ENCODE data around the gene BRINP2. TPM values are rescaled to one million over a fixed set of nuclear protein-coding genes. Genes with fewer than 3 reads are reported as not detected.

Gene BRINP2
- total and polyA plus RNA-seq, 2 of the 8 experiments (the other 6 are each of a cell fraction or from before 2014, with no cell fraction given): 0.39 to 0.42 TPM

DNA sequence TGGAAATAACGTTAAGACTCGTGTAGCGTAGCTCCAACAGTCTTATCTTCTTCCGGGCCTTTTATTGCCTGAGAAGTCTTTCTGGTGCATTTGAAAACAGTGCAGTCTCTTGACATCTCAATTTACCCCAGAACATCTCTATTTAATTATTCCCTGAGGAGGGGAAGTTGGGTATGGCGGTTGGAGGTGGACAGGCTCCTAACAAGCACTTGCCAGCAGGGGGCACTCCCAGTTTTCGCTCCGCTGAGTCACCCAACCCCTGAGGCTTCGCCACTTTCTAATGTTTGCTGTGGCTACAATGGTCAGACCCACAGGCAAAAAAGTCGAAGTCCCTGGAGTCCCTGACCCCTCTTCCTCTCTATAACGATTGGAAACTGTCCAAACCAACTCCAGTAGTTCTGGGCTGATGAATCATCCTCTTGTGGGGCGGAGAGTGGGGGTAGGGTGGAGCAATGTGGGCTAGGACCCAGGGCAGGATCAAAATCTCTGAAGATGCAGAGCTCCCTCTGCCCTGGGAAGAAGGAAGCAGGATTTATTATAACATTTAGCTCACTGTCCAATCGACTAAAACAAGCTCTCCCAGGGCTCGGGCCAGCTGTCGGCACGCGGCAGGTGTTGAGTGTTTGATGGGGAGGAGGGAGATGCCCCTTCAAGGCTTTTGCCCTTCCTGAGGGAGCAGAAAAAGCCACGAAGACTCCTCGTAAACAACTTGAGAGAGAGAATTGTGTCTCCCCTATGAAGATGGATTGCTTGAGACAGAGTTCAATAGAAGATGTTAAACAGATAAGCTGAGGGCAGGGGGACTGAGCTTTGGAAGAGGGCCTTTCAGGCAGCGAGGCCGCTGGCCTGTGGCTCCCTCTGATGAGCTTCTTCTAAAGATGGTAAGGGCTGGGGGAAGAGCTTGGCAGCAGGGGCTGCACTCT is 85.7 kb downstream of the BRINP2 start:
- H2AFZ ChIP-seq (ENCODE audit: low read length): peak overlapping the region; percentile 98
- no peaks in the 10 kb centered on the region for H3K27me3 ChIP-seq (replicated peaks in 1 of 4; ENCODE audit: control insufficient read depth in 3 of 4, extremely low read depth in 1 of 4, insufficient read depth in 3 of 4, low read length in 3 of 4)
- H4K5ac ChIP-seq (ENCODE audit: insufficient read length, low read depth, low read length): no peak overlapping the region
- H3K9me3 ChIP-seq (ENCODE audit: insufficient read depth in 2 of 2, low read depth in 1 of 2, low read length in 1 of 2): no peaks in the 10 kb centered on the region
- no peak overlapping the region for H3K56ac ChIP-seq (replicated peaks; ENCODE audit: insufficient read length, low read depth, low read length)
- no peaks in the 10 kb centered on the region for H3K79me2 ChIP-seq (ENCODE audit: control insufficient read depth in 1 of 2, insufficient read depth in 2 of 2, low read length in 2 of 2)
- H3K18ac ChIP-seq (ENCODE audit: extremely low read depth, low read length): no peak overlapping the region
- no peaks in the 10 kb centered on the region for H3K79me1 ChIP-seq (ENCODE audit: low read depth, low read length)
- no peak overlapping the region for H2BK120ac ChIP-seq (replicated peaks; ENCODE audit: low read depth, low read length)
- no peak for FAIRE-seq
- no peak overlapping the region for H3K23ac ChIP-seq (ENCODE audit: insufficient read length)
- H2BK12ac ChIP-seq (ENCODE audit: low read depth, low read length): no peak overlapping the region
- H4K8ac ChIP-seq (ENCODE audit: extremely low read depth, insufficient read depth, low read length): peak overlapping the region; percentile 60
- no peak overlapping the region for H3K4me3 ChIP-seq (ENCODE audit: extremely low read depth in 1 of 4, insufficient read depth in 2 of 4, low read depth in 3 of 4, low read length in 4 of 4)
- no peak overlapping the region for H3K4ac ChIP-seq (replicated peaks; ENCODE audit: insufficient read length, low read depth, low read length)
- no peak overlapping the region for H4K91ac ChIP-seq (replicated peaks; ENCODE audit: insufficient read length, low read length)
- CTCF ChIA-PET (ENCODE audit: partially characterized antibody): interaction anchor here (0.5 to 4.9 kb wide), 59 partner anchors 8 to 905 kb away, joined by 3 to 55 read pairs (median 4); no protein-coding TSS in a partner anchor
- no peak overlapping the region for H2BK5ac ChIP-seq (ENCODE audit: low read depth, low read length)
- no peak overlapping the region; the same call in 1 of the 2 replicates for H2BK15ac ChIP-seq (ENCODE audit: low read length)
- H3K4me1 ChIP-seq (replicated peaks in 1 of 4; ENCODE audit: control insufficient read depth in 3 of 4, insufficient read depth in 4 of 4, low read length in 3 of 4): peaks cover 0 to 4% (median 0%) of the 10 kb centered on the region in 4 experiments; a peak in 2 of 7 replicates
- no peak overlapping the region for H2BK20ac ChIP-seq (ENCODE audit: low read length)
- H3K23me2 ChIP-seq (ENCODE audit: low read depth, low read length): no peaks in the 10 kb centered on the region
- H3K14ac ChIP-seq (ENCODE audit: insufficient read length): no peak overlapping the region
- H2AK5ac ChIP-seq (ENCODE audit: low read depth, low read length): no peak overlapping the region
- H3K27ac ChIP-seq (ENCODE audit: low read depth, low read length): no peak overlapping the region
- no peak overlapping the region; a peak in 1 of 4 replicates for H3K4me2 ChIP-seq (ENCODE audit: insufficient read depth in 1 of 2, low read depth in 2 of 2, low read length in 2 of 2)
- H4K20me1 ChIP-seq (replicated peaks in 1 of 2; ENCODE audit: control insufficient read depth in 1 of 2, insufficient read depth in 2 of 2, low read length in 2 of 2): no peaks in the 10 kb centered on the region
- no peaks in the 10 kb centered on the region for H3K36me3 ChIP-seq (ENCODE audit: control insufficient read depth in 2 of 4, insufficient read depth in 4 of 4, low read length in 3 of 4)
- POLR2A ChIA-PET (ENCODE audit: partially characterized antibody): no interaction called here
- peak; percentile 49 to 88 for DNase-seq (ENCODE audit: low read depth in 1 of 2, low spot score in 2 of 2)
- no peak overlapping the region for H3K9ac ChIP-seq (replicated peaks in 1 of 4; ENCODE audit: extremely low read depth in 1 of 4, low read depth in 3 of 4, low read length in 3 of 4)
- WGBS, 2 experiments (ENCODE audit: extremely low coverage in 1 of 2, insufficient coverage in 1 of 2, insufficient read length in 1 of 2, insufficient replicate concordance in 2 of 2, low coverage in 1 of 2, low lambda C conversion rate in 2 of 2, missing lambda C conversion rate in 1 of 2): 75% methylated on average over 20 of the region's 20 CpGs; no CpG with 5 or more reads in 1 of the 2 experiments
- TF ChIP-seq SIN3A (conservative IDR thresholded peaks at IDR 0.05 in 1 of 2, IDR thresholded peaks at IDR 0.05 in 1 of 2; ENCODE audit: low read depth in 1 of 2, low read length in 2 of 2) (no peak), CHD2 (IDR thresholded peaks at IDR 0.05; ENCODE audit: low read length) (no peak), CHD1 (IDR thresholded peaks at IDR 0.05; ENCODE audit: low read depth, low read length) (no peak), YY1 (IDR thresholded peaks at IDR 0.05; ENCODE audit: low read depth, low read length) (peak; percentile 49; the same call in 1 of the 2 replicates), BACH1 (IDR thresholded peaks at IDR 0.05; ENCODE audit: low read length) (peak; percentile 73), RXRA (IDR thresholded peaks at IDR 0.05; ENCODE audit: insufficient read depth, low read depth, low read length) (no peak), ZNF274 (IDR thresholded peaks at IDR 0.05; ENCODE audit: borderline replicate concordance, extremely low read depth, low read length) (no peak)
- TF ChIP-seq, protein P1, sequence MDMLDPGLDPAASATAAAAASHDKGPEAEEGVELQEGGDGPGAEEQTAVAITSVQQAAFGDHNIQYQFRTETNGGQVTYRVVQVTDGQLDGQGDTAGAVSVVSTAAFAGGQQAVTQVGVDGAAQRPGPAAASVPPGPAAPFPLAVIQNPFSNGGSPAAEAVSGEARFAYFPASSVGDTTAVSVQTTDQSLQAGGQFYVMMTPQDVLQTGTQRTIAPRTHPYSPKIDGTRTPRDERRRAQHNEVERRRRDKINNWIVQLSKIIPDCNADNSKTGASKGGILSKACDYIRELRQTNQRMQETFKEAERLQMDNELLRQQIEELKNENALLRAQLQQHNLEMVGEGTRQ (IDR thresholded peaks at IDR 0.05; ENCODE audit: low read length): no peak

Measured in H1 (cell line).